SU-DHL-6 (cell line): Measurements from ENCODE around the gene ATP13A2.

Experiments used
- H2AFZ ChIP-seq: fragments of 200-600 bp; sonication (generic); 2 replicates; pipeline ENCODE4 v1.6.1; 2014; ENCODE audit warnings: low read depth, mild to moderate bottlenecking, moderate library complexity, mixed read lengths, antibody characterized with exemption, low read length; ENCODE audit not compliant: severe bottlenecking
- H3F3A ChIP-seq: fragments of 200-600 bp; shearing (Covaris generic); 2 replicates; pipeline ENCODE4 v1.6.0; 2016; ENCODE audit warnings: antibody characterized with exemption, mild to moderate bottlenecking; ENCODE audit not compliant: insufficient read depth
- H3K27ac ChIP-seq: fragments of 200-600 bp; sonication (generic); 2 replicates; pipeline ENCODE4 v1.5.1; 2016; ENCODE audit warnings: low read depth, mild to moderate bottlenecking, low read length, moderate library complexity, mixed read lengths
- H3K27me3 ChIP-seq: fragments of 200-600 bp; sonication (generic), shearing (Covaris generic); 2 replicates; pipeline ENCODE4 v1.6.0; 2014; ENCODE audit warnings: mild to moderate bottlenecking, low read length
- H3K36me3 ChIP-seq: fragments of 200-600 bp; sonication (generic); 2 replicates; pipeline ENCODE4 v1.6.1; 2014; ENCODE audit warnings: mild to moderate bottlenecking, low read length, mixed read lengths
- H3K4me2 ChIP-seq: fragments of 300-600, 200-600 bp; shearing (Covaris generic), sonication (generic); 2 replicates; pipeline ENCODE4 v1.6.0; 2014; ENCODE audit warnings: low read length, low read depth, mild to moderate bottlenecking; ENCODE audit not compliant: poor library complexity, severe bottlenecking
- H3K4me3 ChIP-seq: fragments of 200-600 bp; sonication (generic); 2 replicates; pipeline ENCODE4 v1.5.1; 2014; ENCODE audit warnings: antibody characterized with exemption, low read length, mild to moderate bottlenecking, mixed read lengths; ENCODE audit not compliant: insufficient read depth, poor library complexity, severe bottlenecking
- H3K79me2 ChIP-seq: fragments of 200-600 bp; sonication (generic); 2 replicates; pipeline ENCODE4 v1.6.1; 2014; ENCODE audit warnings: mild to moderate bottlenecking, low read length, moderate library complexity; ENCODE audit not compliant: insufficient read depth
- H3K9ac ChIP-seq: fragments of 200-600 bp; sonication (generic); 2 replicates; pipeline ENCODE4 v1.7.0; 2014; ENCODE audit warnings: mild to moderate bottlenecking, low read length
- H3K9me2 ChIP-seq: fragments of 200-600 bp; sonication (generic); replicated peaks from 2 replicates; pipeline ENCODE4 v1.6.1; 2014; ENCODE audit warnings: low read length; ENCODE audit not compliant: insufficient read depth
- H3K9me3 ChIP-seq: fragments of 200-600 bp; sonication (generic); 2 replicates; pipeline ENCODE4 v1.6.1; 2014; ENCODE audit warnings: low read length, mixed read lengths; ENCODE audit not compliant: insufficient read depth
- H4K20me1 ChIP-seq: fragments of 200-600 bp; sonication (generic); 2 replicates; pipeline ENCODE4 v1.6.1; 2014; ENCODE audit warnings: low read depth, mild to moderate bottlenecking, antibody characterized with exemption, low read length, moderate library complexity, mixed read lengths
- EZH2phosphoT487 ChIP-seq: fragments of 200-600 bp; sonication (generic), shearing (Covaris generic); conservative IDR thresholded peaks from 2 replicates; pipeline ENCODE4 v1.6.1; 2018; ENCODE audit warnings: mild to moderate bottlenecking, antibody characterized with exemption, low read length, moderate library complexity, mixed read lengths
- TF ChIP-seq, protein P1 (sequence below): fragments of 200-600 bp; sonication (generic); IDR thresholded peaks from one replicate; pipeline ENCODE4 v1.5.1; 2017; ENCODE audit warnings: antibody characterized with exemption, mild to moderate bottlenecking, low read length, moderate library complexity; ENCODE audit not compliant: insufficient read depth, poor library complexity, severe bottlenecking

The ATP13A2 gene

GRCh38 chr1:17021896-17022295, 10.2 kb upstream of the ATP13A2 start:
- H3K36me3 ChIP-seq: peaks cover 10% of the 10 kb centered on the region; the same call in 1 of the 2 replicates
- no peak overlapping the region for H3K4me2 ChIP-seq
- TF ChIP-seq EZH2phosphoT487: no peak
- TF ChIP-seq, protein P1, sequence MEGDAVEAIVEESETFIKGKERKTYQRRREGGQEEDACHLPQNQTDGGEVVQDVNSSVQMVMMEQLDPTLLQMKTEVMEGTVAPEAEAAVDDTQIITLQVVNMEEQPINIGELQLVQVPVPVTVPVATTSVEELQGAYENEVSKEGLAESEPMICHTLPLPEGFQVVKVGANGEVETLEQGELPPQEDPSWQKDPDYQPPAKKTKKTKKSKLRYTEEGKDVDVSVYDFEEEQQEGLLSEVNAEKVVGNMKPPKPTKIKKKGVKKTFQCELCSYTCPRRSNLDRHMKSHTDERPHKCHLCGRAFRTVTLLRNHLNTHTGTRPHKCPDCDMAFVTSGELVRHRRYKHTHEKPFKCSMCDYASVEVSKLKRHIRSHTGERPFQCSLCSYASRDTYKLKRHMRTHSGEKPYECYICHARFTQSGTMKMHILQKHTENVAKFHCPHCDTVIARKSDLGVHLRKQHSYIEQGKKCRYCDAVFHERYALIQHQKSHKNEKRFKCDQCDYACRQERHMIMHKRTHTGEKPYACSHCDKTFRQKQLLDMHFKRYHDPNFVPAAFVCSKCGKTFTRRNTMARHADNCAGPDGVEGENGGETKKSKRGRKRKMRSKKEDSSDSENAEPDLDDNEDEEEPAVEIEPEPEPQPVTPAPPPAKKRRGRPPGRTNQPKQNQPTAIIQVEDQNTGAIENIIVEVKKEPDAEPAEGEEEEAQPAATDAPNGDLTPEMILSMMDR: no peak
- no peaks in the 10 kb centered on the region for H3K9me2 ChIP-seq
- no peaks in the 10 kb centered on the region for H3K79me2 ChIP-seq
- no peak overlapping the region for H2AFZ ChIP-seq
- no peaks in the 10 kb centered on the region for H3K9me3 ChIP-seq
- no peaks in the 10 kb centered on the region for H3K27me3 ChIP-seq
- no peaks in the 10 kb centered on the region for H4K20me1 ChIP-seq
- no peaks in the 10 kb centered on the region for H3F3A ChIP-seq
- H3K9ac ChIP-seq: no peak overlapping the region
- no peak overlapping the region for H3K4me3 ChIP-seq
- H3K27ac ChIP-seq: no peak overlapping the region

DNA sequence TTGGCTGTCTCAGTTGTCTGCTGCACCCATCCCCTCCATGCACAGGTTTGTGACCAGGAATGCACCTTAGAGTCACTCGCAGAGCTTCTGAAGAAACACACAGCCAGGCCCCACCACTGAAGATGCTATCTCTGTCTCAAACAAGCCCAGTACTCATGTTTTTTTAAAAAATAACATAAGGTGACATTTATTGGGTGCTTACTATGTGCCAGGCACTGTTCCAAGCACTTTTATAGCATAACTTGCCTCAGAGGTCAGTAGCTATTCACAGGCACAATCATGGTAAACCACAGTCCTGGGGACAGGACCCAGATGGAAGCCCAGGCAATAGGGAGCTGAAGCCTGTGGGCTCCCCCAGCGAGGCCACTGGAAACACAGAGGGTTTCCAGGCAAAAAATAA, 8.8 kb upstream of the ATP13A2 start:
- H3K4me3 ChIP-seq: no peak overlapping the region
- no peaks in the 10 kb centered on the region for H3K9me3 ChIP-seq
- no peak overlapping the region for H3K9ac ChIP-seq
- no peaks in the 10 kb centered on the region for H3K27me3 ChIP-seq
- H3K36me3 ChIP-seq: peaks cover 10% of the 10 kb centered on the region; the same call in 1 of the 2 replicates
- no peak overlapping the region for H3K4me2 ChIP-seq
- H4K20me1 ChIP-seq: no peaks in the 10 kb centered on the region
- no peak overlapping the region for H2AFZ ChIP-seq
- H3K27ac ChIP-seq: no peak overlapping the region
- no peaks in the 10 kb centered on the region for H3K79me2 ChIP-seq
- no peaks in the 10 kb centered on the region for H3F3A ChIP-seq
- no peaks in the 10 kb centered on the region for H3K9me2 ChIP-seq
- no peak for TF ChIP-seq EZH2phosphoT487
- TF ChIP-seq, protein P1: no peak

DNA sequence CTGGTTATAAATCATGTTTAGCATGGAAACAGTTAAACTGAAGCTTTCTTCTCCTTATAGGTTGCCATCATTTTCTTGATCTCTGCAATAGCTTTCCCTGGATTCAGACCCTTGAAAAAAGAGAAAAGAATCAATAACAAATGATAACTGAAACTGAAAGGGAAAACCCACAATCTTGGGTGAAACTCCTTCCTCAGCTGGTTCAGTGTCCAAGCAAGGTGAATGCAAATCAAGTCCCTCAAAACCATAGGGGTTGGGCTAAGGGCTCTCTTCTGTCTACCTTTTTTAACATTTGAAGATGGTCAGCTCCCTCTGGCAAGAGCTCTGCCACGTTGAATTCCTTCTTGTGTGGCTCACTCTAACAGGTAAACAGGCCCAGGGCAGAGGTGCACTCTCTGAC, 7.1 kb upstream of the ATP13A2 start:
- Histone ChIP-seq H3K79me2 (no peaks in the 10 kb centered on the region), H4K20me1 (no peaks in the 10 kb centered on the region), H3K9me3 (no peaks in the 10 kb centered on the region), H3K27ac (no peak overlapping the region), H3K9ac (no peak overlapping the region), H3K27me3 (no peaks in the 10 kb centered on the region), H3K4me3 (no peak overlapping the region), H3K36me3 (peaks cover 10% of the 10 kb centered on the region; the same call in 1 of the 2 replicates), H3K9me2 (no peaks in the 10 kb centered on the region), H2AFZ (no peak overlapping the region), H3K4me2 (no peak overlapping the region), H3F3A (no peaks in the 10 kb centered on the region)
- no peak for TF ChIP-seq EZH2phosphoT487
- TF ChIP-seq, protein P1: no peak
